ENCODE measurements around the gene ZNF217. TPM values are rescaled to one million over a fixed set of nuclear protein-coding genes. Genes with fewer than 3 reads are reported as not detected.

The ZNF217 gene
- total and polyA plus RNA-seq, 9 of the 15 experiments (the other 6 are each of a cell fraction or from before 2014, with no cell fraction given), result 3.0 to 41.8 (median 16.8) TPM

DNA sequence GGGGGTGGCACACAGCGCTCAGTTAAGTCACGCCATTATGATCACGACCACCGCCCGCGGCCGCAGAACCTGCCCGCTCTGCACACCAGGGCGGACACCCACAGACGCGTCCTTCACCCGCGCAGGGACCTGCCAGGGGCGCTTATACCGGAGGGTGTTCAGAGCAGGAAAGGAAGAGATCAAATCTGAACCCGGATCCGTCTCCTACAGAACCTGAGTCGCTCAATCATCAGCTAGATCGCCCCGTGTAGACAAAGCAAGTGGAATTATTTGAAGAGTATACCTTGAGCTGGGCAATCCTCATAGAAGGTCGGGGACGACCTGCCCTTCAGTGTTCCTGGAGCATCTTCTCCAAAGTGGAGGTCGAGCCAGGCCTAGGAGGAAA is 14.4 kb upstream of the ZNF217 start (continued):
- TF ChIP-seq PATZ1 (CRISPR knock-in tag; IDR thresholded peaks at IDR 0.05; ENCODE audit: borderline replicate concordance), result 0 out of 2 replicates have a peak, but pooled peaks have one; percentile 25
- no peak for TF ChIP-seq HDGF (IDR thresholded peaks at IDR 0.05)
- TF ChIP-seq ZNF165 (CRISPR knock-in tag; IDR thresholded peaks at IDR 0.05; ENCODE audit: borderline replicate concordance), result 0 out of 2 replicates have a peak, but pooled peaks have one; percentile 26
- peak; percentile 47 for TF ChIP-seq MEIS2 (IDR thresholded peaks at IDR 0.05; ENCODE audit: partially characterized antibody)
- no peak for TF ChIP-seq ZNF77 (CRISPR knock-in tag; IDR thresholded peaks at IDR 0.05)
- 0 out of 2 replicates have a peak, but pooled peaks have one; percentile 17 for TF ChIP-seq NFIC (IDR thresholded peaks at IDR 0.05)
- TF ChIP-seq, protein P1, sequence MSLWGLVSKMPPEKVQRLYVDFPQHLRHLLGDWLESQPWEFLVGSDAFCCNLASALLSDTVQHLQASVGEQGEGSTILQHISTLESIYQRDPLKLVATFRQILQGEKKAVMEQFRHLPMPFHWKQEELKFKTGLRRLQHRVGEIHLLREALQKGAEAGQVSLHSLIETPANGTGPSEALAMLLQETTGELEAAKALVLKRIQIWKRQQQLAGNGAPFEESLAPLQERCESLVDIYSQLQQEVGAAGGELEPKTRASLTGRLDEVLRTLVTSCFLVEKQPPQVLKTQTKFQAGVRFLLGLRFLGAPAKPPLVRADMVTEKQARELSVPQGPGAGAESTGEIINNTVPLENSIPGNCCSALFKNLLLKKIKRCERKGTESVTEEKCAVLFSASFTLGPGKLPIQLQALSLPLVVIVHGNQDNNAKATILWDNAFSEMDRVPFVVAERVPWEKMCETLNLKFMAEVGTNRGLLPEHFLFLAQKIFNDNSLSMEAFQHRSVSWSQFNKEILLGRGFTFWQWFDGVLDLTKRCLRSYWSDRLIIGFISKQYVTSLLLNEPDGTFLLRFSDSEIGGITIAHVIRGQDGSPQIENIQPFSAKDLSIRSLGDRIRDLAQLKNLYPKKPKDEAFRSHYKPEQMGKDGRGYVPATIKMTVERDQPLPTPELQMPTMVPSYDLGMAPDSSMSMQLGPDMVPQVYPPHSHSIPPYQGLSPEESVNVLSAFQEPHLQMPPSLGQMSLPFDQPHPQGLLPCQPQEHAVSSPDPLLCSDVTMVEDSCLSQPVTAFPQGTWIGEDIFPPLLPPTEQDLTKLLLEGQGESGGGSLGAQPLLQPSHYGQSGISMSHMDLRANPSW (CRISPR knock-in tag; IDR thresholded peaks at IDR 0.05), result no peak
- no peak for TF ChIP-seq ILK (tag; IDR thresholded peaks at IDR 0.05; ENCODE audit: borderline replicate concordance, low read depth)
- TF ChIP-seq TRIM28 (IDR thresholded peaks at IDR 0.05), result no peak
- 0 out of 2 replicates have a peak, but pooled peaks have one; percentile 42 for TF ChIP-seq NCOA1 (IDR thresholded peaks at IDR 0.05; ENCODE audit: low read depth)
- TF ChIP-seq FOXK2 (conservative IDR thresholded peaks at IDR 0.05 in 1 of 2, IDR thresholded peaks at IDR 0.05 in 1 of 2; ENCODE audit: low read depth in 2 of 2), result 0 out of 4 replicates have a peak, but pooled peaks of 1 of the 2 experiments have one; percentile 12
- no peak for TF ChIP-seq ZNF263 (CRISPR knock-in tag; IDR thresholded peaks at IDR 0.05; ENCODE audit: borderline replicate concordance)
- no peak for TF ChIP-seq DIDO1 (tag; IDR thresholded peaks at IDR 0.05; ENCODE audit: low read depth)
- no peak for TF ChIP-seq POLR2G (IDR thresholded peaks at IDR 0.05; ENCODE audit: low read depth, low read length)
- TF ChIP-seq TFAP4 (CRISPR knock-in tag; IDR thresholded peaks at IDR 0.05; ENCODE audit: borderline replicate concordance), result no peak
- no peak for TF ChIP-seq FOXP1 (CRISPR knock-in tag; IDR thresholded peaks at IDR 0.05)
- TF ChIP-seq, protein P2, sequence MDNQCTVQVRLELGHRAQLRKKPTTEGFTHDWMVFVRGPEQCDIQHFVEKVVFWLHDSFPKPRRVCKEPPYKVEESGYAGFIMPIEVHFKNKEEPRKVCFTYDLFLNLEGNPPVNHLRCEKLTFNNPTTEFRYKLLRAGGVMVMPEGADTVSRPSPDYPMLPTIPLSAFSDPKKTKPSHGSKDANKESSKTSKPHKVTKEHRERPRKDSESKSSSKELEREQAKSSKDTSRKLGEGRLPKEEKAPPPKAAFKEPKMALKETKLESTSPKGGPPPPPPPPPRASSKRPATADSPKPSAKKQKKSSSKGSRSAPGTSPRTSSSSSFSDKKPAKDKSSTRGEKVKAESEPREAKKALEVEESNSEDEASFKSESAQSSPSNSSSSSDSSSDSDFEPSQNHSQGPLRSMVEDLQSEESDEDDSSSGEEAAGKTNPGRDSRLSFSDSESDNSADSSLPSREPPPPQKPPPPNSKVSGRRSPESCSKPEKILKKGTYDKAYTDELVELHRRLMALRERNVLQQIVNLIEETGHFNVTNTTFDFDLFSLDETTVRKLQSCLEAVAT (IDR thresholded peaks at IDR 0.05), result peak in 1 of 2 experiments; percentile 9; a peak in 2 of 4 replicates
- TF ChIP-seq MAFK (IDR thresholded peaks at IDR 0.05; ENCODE audit: low read length), result no peak
- no peak for TF ChIP-seq ZNF274 (IDR thresholded peaks at IDR 0.05; ENCODE audit: borderline replicate concordance, low read depth, low read length)
- peak; percentile 6; the same call in 1 of the 2 replicates for TF ChIP-seq ZBTB7A (IDR thresholded peaks at IDR 0.05; ENCODE audit: borderline replicate concordance, control insufficient read depth, low read depth, low read length)
- no peak; the same call in 1 of the 2 replicates for TF ChIP-seq SMARCA4 (IDR thresholded peaks at IDR 0.05)
- TF ChIP-seq CCNT2 (IDR thresholded peaks at IDR 0.05; ENCODE audit: borderline replicate concordance, extremely low read depth, insufficient read length, low read depth, low read length), result peak; percentile 3
